HepG2 (cell line): Measurements from ENCODE around the gene MRFAP1. TPM values are rescaled to one million over a fixed set of nuclear protein-coding genes. Genes with fewer than 3 reads are reported as not detected.

Source experiments
- HOXA7 ChIP-seq: sonication (generic); formaldehyde crosslinking; IDR thresholded peaks from 2 replicates; pipeline ENCODE4 v1.8.1; 2022; ENCODE audit warnings: mild to moderate bottlenecking, missing genetic modification reagents, moderate library complexity
- KDM1A ChIP-seq: IDR thresholded peaks from 2 replicates; pipeline ENCODE4 v1.6.1; 2016; ENCODE audit warnings: missing compliant biosample characterization
- KMT2B ChIP-seq: IDR thresholded peaks from 2 replicates; pipeline ENCODE4 v1.6.1; 2016; ENCODE audit warnings: missing genetic modification reagents, missing compliant biosample characterization
- MLXIP ChIP-seq: sonication (generic); formaldehyde crosslinking; IDR thresholded peaks from 2 replicates; pipeline ENCODE4 v1.9.0; 2021; ENCODE audit warnings: missing genetic modification reagents, borderline replicate concordance
- SMARCC2 ChIP-seq: fragments of 450-650 bp; IDR thresholded peaks from 2 replicates; pipeline ENCODE4 v1.6.1; 2017; ENCODE audit warnings: antibody characterized with exemption, mild to moderate bottlenecking
- SP140L ChIP-seq: sonication (generic); formaldehyde crosslinking; IDR thresholded peaks from 2 replicates; pipeline ENCODE4 v1.4.0; 2020; ENCODE audit warnings: missing genetic modification reagents, borderline replicate concordance
- ZFP1 ChIP-seq: IDR thresholded peaks from 2 replicates; pipeline ENCODE4 v1.6.1; 2016
- ZNF225 ChIP-seq: sonication (generic); formaldehyde crosslinking; IDR thresholded peaks from 2 replicates; pipeline ENCODE4 v1.4.0; 2020; ENCODE audit warnings: mild to moderate bottlenecking, missing genetic modification reagents
- ZNF24 ChIP-seq: fragments of 450-650 bp; IDR thresholded peaks from 2 replicates; pipeline ENCODE4 v1.6.1; 2017; ENCODE audit warnings: antibody characterized with exemption, mild to moderate bottlenecking
- ZNF280D ChIP-seq: sonication (generic); formaldehyde crosslinking; IDR thresholded peaks from 2 replicates; pipeline ENCODE4 v1.5.1; 2020; ENCODE audit warnings: mild to moderate bottlenecking, missing genetic modification reagents
- ZNF383 ChIP-seq: sonication (generic); formaldehyde crosslinking; IDR thresholded peaks from 2 replicates; pipeline ENCODE4 v1.4.0; 2020; ENCODE audit warnings: missing genetic modification reagents, mild to moderate bottlenecking, borderline replicate concordance
- ZNF556 ChIP-seq: sonication (generic); formaldehyde crosslinking; IDR thresholded peaks from 2 replicates; pipeline ENCODE4 v1.4.0; 2020; ENCODE audit warnings: mild to moderate bottlenecking, missing genetic modification reagents, borderline replicate concordance
- ZNF615 ChIP-seq: sonication (generic); formaldehyde crosslinking; IDR thresholded peaks from 2 replicates; pipeline ENCODE4 v1.5.0; 2020; ENCODE audit warnings: mild to moderate bottlenecking, missing genetic modification reagents, borderline replicate concordance
- ZNF776 ChIP-seq: sonication (generic); formaldehyde crosslinking; IDR thresholded peaks from 2 replicates; pipeline ENCODE4 v1.4.0; 2020; ENCODE audit warnings: mild to moderate bottlenecking, missing genetic modification reagents
- ZNF816 ChIP-seq: sonication (generic); formaldehyde crosslinking; IDR thresholded peaks from 2 replicates; pipeline ENCODE4 v1.8.0; 2022; ENCODE audit warnings: missing genetic modification reagents, mild to moderate bottlenecking, borderline replicate concordance
- polyA plus RNA-seq, 8 experiments: library from polyadenylated mRNA; depleted of rRNA in 3 of 8; stranded (reverse) in 7 of 8; unstranded in 1 of 8; fragments of >200 nt; fragmentation: Illumina TruSeq in 4 of 8; extraction: Trizol in 4 of 8; gene quantifications; 2 replicates each; pipeline versions ENCODE4 v1.2.1 to v1.2.3, GENCODE V29; 2011 to 2016; ENCODE audit warnings: low read depth in 4 of 8, missing spikeins in 1 of 8, mixed read lengths in 1 of 8; ENCODE audit not compliant: insufficient read depth in 1 of 8
- total RNA-seq, 5 experiments: library from RNA; depleted of rRNA; stranded (reverse); fragments of >200 nt; fragmentation: Illumina TruSeq; extraction: Trizol; gene quantifications; 2 replicates each; pipeline ENCODE4 v1.2.3, GENCODE V29; 2016; ENCODE audit warnings: low read depth in 1 of 5
- TF ChIP-seq, protein P1 (sequence below): sonication (generic); formaldehyde crosslinking; IDR thresholded peaks from 2 replicates; pipeline ENCODE4 v1.4.0; 2020; ENCODE audit warnings: missing genetic modification reagents
- TF ChIP-seq, protein P2 (sequence below): sonication (generic); formaldehyde crosslinking; IDR thresholded peaks from 2 replicates; pipeline ENCODE4 v1.4.0; 2020; ENCODE audit warnings: missing genetic modification reagents

Gene MRFAP1
- total and polyA plus RNA-seq, 2 of the 13 experiments (the other 11 are each of a cell fraction or from before 2014, with no cell fraction given): 112 to 158 TPM

DNA sequence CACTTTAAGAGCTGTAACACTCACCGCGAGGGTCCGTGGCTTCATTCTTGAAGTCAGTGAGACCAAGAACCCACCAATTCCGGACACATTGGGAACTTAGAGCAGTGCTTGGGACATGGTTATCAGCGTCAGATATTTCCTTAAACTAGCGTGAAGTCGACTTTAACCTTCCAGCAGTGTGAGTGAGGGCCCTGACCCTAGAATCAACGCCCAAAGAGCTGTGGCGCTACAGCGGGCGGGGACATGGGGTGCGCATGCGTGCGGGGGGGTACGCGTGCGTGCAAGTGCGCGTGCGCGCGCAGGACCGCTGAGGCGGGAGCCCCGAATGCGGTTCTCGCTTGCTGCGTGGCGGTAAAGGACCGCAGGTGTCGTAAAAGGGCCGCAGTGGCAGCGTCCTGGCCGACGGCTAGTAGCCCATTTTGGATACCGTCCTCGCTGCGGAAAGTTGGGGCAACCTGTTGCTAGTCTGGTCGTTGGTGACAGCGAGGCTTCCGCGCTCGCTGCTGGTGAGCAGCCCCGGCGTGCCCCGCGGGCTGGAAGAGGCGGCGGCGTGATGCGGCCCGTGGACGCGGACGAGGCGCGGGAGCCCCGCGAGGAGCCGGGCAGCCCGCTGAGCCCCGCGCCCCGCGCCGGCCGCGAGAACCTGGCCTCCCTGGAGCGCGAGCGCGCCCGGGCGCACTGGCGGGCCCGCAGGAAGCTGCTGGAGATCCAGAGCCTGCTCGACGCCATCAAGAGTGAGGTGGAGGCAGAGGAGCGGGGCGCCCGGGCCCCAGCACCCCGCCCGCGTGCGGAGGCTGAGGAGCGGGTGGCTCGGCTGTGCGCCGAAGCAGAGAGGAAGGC lies 33.4 kb downstream of the MRFAP1 start (continued):
- TF ChIP-seq ZNF225 (CRISPR knock-in tag): no peak
- no peak for TF ChIP-seq HOXA7 (CRISPR knock-in tag)
- TF ChIP-seq, protein P1, sequence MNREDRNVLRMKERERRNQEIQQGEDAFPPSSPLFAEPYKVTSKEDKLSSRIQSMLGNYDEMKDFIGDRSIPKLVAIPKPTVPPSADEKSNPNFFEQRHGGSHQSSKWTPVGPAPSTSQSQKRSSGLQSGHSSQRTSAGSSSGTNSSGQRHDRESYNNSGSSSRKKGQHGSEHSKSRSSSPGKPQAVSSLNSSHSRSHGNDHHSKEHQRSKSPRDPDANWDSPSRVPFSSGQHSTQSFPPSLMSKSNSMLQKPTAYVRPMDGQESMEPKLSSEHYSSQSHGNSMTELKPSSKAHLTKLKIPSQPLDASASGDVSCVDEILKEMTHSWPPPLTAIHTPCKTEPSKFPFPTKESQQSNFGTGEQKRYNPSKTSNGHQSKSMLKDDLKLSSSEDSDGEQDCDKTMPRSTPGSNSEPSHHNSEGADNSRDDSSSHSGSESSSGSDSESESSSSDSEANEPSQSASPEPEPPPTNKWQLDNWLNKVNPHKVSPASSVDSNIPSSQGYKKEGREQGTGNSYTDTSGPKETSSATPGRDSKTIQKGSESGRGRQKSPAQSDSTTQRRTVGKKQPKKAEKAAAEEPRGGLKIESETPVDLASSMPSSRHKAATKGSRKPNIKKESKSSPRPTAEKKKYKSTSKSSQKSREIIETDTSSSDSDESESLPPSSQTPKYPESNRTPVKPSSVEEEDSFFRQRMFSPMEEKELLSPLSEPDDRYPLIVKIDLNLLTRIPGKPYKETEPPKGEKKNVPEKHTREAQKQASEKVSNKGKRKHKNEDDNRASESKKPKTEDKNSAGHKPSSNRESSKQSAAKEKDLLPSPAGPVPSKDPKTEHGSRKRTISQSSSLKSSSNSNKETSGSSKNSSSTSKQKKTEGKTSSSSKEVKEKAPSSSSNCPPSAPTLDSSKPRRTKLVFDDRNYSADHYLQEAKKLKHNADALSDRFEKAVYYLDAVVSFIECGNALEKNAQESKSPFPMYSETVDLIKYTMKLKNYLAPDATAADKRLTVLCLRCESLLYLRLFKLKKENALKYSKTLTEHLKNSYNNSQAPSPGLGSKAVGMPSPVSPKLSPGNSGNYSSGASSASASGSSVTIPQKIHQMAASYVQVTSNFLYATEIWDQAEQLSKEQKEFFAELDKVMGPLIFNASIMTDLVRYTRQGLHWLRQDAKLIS (CRISPR knock-in tag): 0 out of 2 replicates have a peak, but pooled peaks have one; percentile 38
- TF ChIP-seq ZNF615 (CRISPR knock-in tag): peak; percentile 83; the same call in 1 of the 2 replicates
- peak; percentile 92 for TF ChIP-seq KMT2B (CRISPR knock-in tag)
- peak; percentile 71 for TF ChIP-seq ZNF776
- TF ChIP-seq SP140L (CRISPR knock-in tag): 0 out of 2 replicates have a peak, but pooled peaks have one; percentile 46
- TF ChIP-seq MLXIP (CRISPR knock-in tag): no peak
- TF ChIP-seq SMARCC2: no peak
- no peak for TF ChIP-seq ZFP1 (CRISPR knock-in tag)
- no peak for TF ChIP-seq ZNF24
- no peak for TF ChIP-seq ZNF383 (CRISPR knock-in tag)
- peak; percentile 98 for TF ChIP-seq ZNF816 (CRISPR knock-in tag)
- peak; percentile 91 for TF ChIP-seq ZNF556
- TF ChIP-seq ZNF280D (CRISPR knock-in tag): peak; percentile 73; the same call in 1 of the 2 replicates
- TF ChIP-seq, protein P2, sequence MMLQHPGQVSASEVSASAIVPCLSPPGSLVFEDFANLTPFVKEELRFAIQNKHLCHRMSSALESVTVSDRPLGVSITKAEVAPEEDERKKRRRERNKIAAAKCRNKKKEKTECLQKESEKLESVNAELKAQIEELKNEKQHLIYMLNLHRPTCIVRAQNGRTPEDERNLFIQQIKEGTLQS (CRISPR knock-in tag): peak; percentile 31; the same call in 1 of the 2 replicates
- no peak for TF ChIP-seq KDM1A (CRISPR knock-in tag)
